ENCODE data around the gene FGF3.
"Not testable (repeated sequence)": the region's sequence is repeated elsewhere in the genome, so short reads cannot be mapped to it uniquely, and the experiment has no call there.

DNA sequence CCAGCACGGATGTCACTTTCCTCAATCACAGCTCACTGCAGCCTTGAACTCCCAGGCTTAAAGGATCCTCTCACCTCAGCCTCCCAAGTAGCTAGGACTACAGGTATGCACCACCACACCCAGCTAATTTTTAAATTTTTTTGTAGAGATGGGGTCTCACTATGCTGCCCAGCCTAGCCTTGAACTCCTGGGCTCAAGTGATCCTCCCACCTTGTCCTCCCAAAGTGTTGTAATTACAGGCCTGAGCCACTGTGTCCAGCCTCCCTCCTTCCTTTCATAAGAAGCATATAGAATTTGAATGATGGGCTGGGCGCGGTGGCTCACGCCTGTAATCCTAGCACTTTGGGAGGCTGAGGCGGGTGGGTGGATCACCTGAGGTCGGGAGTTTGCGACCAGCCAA is 54.3 kb downstream of the FGF3 start:
- TF ChIP-seq, protein P1, sequence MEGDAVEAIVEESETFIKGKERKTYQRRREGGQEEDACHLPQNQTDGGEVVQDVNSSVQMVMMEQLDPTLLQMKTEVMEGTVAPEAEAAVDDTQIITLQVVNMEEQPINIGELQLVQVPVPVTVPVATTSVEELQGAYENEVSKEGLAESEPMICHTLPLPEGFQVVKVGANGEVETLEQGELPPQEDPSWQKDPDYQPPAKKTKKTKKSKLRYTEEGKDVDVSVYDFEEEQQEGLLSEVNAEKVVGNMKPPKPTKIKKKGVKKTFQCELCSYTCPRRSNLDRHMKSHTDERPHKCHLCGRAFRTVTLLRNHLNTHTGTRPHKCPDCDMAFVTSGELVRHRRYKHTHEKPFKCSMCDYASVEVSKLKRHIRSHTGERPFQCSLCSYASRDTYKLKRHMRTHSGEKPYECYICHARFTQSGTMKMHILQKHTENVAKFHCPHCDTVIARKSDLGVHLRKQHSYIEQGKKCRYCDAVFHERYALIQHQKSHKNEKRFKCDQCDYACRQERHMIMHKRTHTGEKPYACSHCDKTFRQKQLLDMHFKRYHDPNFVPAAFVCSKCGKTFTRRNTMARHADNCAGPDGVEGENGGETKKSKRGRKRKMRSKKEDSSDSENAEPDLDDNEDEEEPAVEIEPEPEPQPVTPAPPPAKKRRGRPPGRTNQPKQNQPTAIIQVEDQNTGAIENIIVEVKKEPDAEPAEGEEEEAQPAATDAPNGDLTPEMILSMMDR (conservative IDR thresholded peaks at IDR 0.05; ENCODE audit: low read depth, low read length): not testable (repeated sequence)
- not testable (repeated sequence) for TF ChIP-seq EZH2 (IDR thresholded peaks at IDR 0.05; ENCODE audit: low read length, unreplicated experiment); EZH2phosphoT487 (IDR thresholded peaks at IDR 0.05; ENCODE audit: borderline replicate concordance, low read length)
